ENCODE results near the gene SERINC3. TPM values are rescaled to one million over a fixed set of nuclear protein-coding genes. Genes with fewer than 3 reads are reported as not detected.
A peak's percentile ranks its signal among the peaks of the same experiment; 100 is the strongest.

The SERINC3 gene
- total RNA-seq, 2 experiments from 2014 or later = 43.1 to 44.6 TPM

- ChIA-PET POLR2A (no interaction called here), CTCF (interaction anchor here (1.0 kb wide), 1 partner anchor 11 kb away, joined by 4 read pairs; no protein-coding TSS in a partner anchor)
- Mint-ChIP-seq H3K27ac (no peak overlapping the region), H3K27me3 (no peaks in the 10 kb centered on the region), H3K4me3 (no peak overlapping the region), H3K4me1 (ENCODE audit: low read depth) (no peaks in the 10 kb centered on the region), H3K9me3 (no peaks in the 10 kb centered on the region), H3K36me3 (ENCODE audit: low read depth) (no peaks in the 10 kb centered on the region)
- intact Hi-C loops (cut with micrococcal nuclease) = no loop called here
- TF ChIP-seq CTCF (IDR thresholded peaks at IDR 0.05) = no peak
- ATAC-seq = no peak
- DNase-seq = no peak
These were observed 71.5 kb downstream of the SERINC3 start for GRCh38 chr20:44450281-44450889.

GRCh38 chr20:44449864-44450263, 72.0 kb downstream of the SERINC3 start:
- no peak for ATAC-seq
- CTCF ChIA-PET = interaction anchor here (1.0 kb wide), 1 partner anchor 11 kb away, joined by 4 read pairs; no protein-coding TSS in a partner anchor
- DNase-seq = no peak
- intact Hi-C loops (cut with micrococcal nuclease) = loop anchor here (5.0 kb wide), 1 partner anchor 63 kb away; no protein-coding TSS in a partner anchor
- Mint-ChIP-seq H3K4me3 (no peak overlapping the region), H3K27me3 (no peaks in the 10 kb centered on the region), H3K36me3 (ENCODE audit: low read depth) (no peaks in the 10 kb centered on the region), H3K4me1 (ENCODE audit: low read depth) (no peaks in the 10 kb centered on the region), H3K27ac (no peak overlapping the region), H3K9me3 (no peaks in the 10 kb centered on the region)
- POLR2A ChIA-PET = no interaction called here
- TF ChIP-seq CTCF (IDR thresholded peaks at IDR 0.05) = no peak

- DNase-seq (peak; percentile 28), ATAC-seq (no peak)
- peak; percentile 39 for TF ChIP-seq CTCF (IDR thresholded peaks at IDR 0.05)
- Mint-ChIP-seq H3K9me3 (no peaks in the 10 kb centered on the region), H3K4me3 (no peak overlapping the region), H3K4me1 (ENCODE audit: low read depth) (no peaks in the 10 kb centered on the region), H3K27me3 (no peaks in the 10 kb centered on the region), H3K27ac (no peak overlapping the region), H3K36me3 (ENCODE audit: low read depth) (no peaks in the 10 kb centered on the region)
- intact Hi-C loops (cut with micrococcal nuclease) = loop anchor here (5.0 kb wide), 1 partner anchor 62 kb away; no protein-coding TSS in a partner anchor
- POLR2A ChIA-PET = no interaction called here
- CTCF ChIA-PET = interaction anchor here (1.4 kb wide), 1 partner anchor 14 kb away, joined by 5 read pairs; no protein-coding TSS in a partner anchor
These were observed 72.9 kb downstream of the SERINC3 start for GRCh38 chr20:44448753-44449546.

GRCh38 chr20:44447827-44448419, 73.9 kb downstream of the SERINC3 start:
- no peak overlapping the region for H3K4me3 Mint-ChIP-seq
- ChIA-PET CTCF (interaction anchor here (1.4 kb wide), 1 partner anchor 13 kb away, joined by 5 read pairs; no protein-coding TSS in a partner anchor), POLR2A (no interaction called here)
- DNase-seq (no peak), ATAC-seq (no peak)
- intact Hi-C loops (cut with micrococcal nuclease) = loop anchor here (5.0 kb wide), 1 partner anchor 61 kb away; no protein-coding TSS in a partner anchor
- no peak overlapping the region for H3K27ac Mint-ChIP-seq
- H3K27me3 Mint-ChIP-seq = no peaks in the 10 kb centered on the region
- no peaks in the 10 kb centered on the region for H3K4me1 Mint-ChIP-seq (ENCODE audit: low read depth)
- TF ChIP-seq CTCF (IDR thresholded peaks at IDR 0.05) = no peak
- no peaks in the 10 kb centered on the region for H3K9me3 Mint-ChIP-seq
- H3K36me3 Mint-ChIP-seq (ENCODE audit: low read depth) = no peaks in the 10 kb centered on the region

Other genes starting within 250 kb of the SERINC3 start
- gene FITM2, start 210.9 kb downstream of the SERINC3 start, total RNA-seq = 1 to 10 TPM; 2.0 to 2.1 TPM
- not detected for gene R3HDML, start 185.0 kb downstream of the SERINC3 start, total RNA-seq
- gene HNF4A, start 166.4 kb downstream of the SERINC3 start, total RNA-seq = not detected
- 10 to 100 TPM; 15.2 to 19.5 TPM for gene TTPAL, start 46.2 kb downstream of the SERINC3 start, total RNA-seq
- 1 to 10 TPM; 4.8 TPM for gene PKIG, start 60.5 kb upstream of the SERINC3 start, total RNA-seq
- gene ADA, start 129.6 kb upstream of the SERINC3 start, total RNA-seq = 10 to 100 TPM; 32.8 to 36.7 TPM
- gene CCN5, start 193.3 kb upstream of the SERINC3 start, total RNA-seq = not detected
- under 1 TPM; 0.25 to 0.29 TPM for gene KCNK15, start 223.8 kb upstream of the SERINC3 start, total RNA-seq

Data from activated CD8-positive, alpha-beta T cell treated with anti-CD3 and anti-CD28 coated beads for 36 hours (primary cell).